Prostate gland (tissue), 2 donors: ENCODE measurements around the gene NRDC.

ENCODE experiments used
- CTCF ChIP-seq, 4 experiments: fragments of 200-600 bp in 2 of 4; fragments of 450-650 bp in 2 of 4; sonication (generic) in 2 of 4; IDR thresholded peaks; 1 replicate in 3 of 4; 2 replicates in 1 of 4; pipeline ENCODE4 v1.5.1; 2016 to 2019; ENCODE audit warnings: antibody characterized with exemption in 4 of 4, mild to moderate bottlenecking in 2 of 4, moderate library complexity in 2 of 4
- POLR2A ChIP-seq: fragments of 450-650 bp; IDR thresholded peaks from one replicate; pipeline ENCODE4 v1.6.1; 2016; ENCODE audit warnings: antibody characterized with exemption, mild to moderate bottlenecking
- POLR2AphosphoS5 ChIP-seq: sonication (generic); formaldehyde crosslinking; IDR thresholded peaks from one replicate; pipeline ENCODE4 v1.6.1; 2017; ENCODE audit warnings: antibody characterized with exemption

DNA sequence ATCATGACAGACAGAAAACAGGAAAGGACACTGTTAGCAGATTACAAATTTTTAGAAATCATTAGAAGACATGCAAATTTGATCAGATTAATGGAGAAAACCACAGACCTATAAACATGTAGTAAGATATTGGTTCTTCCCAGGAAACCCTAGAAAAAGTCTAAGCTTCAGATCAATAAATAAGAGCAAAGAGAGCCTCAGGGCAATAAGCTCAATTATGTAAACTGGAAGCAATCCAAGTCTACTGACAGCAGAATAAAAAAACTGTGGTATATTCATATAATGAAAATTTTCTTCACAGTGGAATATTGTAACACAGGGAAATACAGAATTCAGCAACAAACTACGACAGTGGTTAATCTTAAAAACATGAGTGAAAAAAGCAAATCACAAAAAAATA lies 36.3 kb downstream of the NRDC start:
- TF ChIP-seq CTCF (IDR thresholded peaks at IDR 0.05) (no peak), POLR2A (no peak), POLR2AphosphoS5 (no peak)
